Peyer's patch (tissue), 4 donors: Measurements from ENCODE around the gene ENPP3. TPM values are rescaled to one million over a fixed set of nuclear protein-coding genes. Genes with fewer than 3 reads are reported as not detected.
A peak's percentile ranks its signal among the peaks of the same experiment; 100 is the strongest.

Experiments
- DNase-seq, 3 donors: peaks; one replicate each; pipeline ENCODE4 v3.0.0-alpha.2; 2017 to 2019
- H3K27ac ChIP-seq, 4 donors: fragments of 200-600 bp; sonication (generic); one replicate each; pipeline ENCODE4 v1.5.1; 2016 to 2019
- H3K27me3 ChIP-seq, 2 donors: fragments of 200-600 bp; sonication (generic); one replicate each; pipeline ENCODE4 v1.5.1; 2019
- H3K36me3 ChIP-seq, 3 donors: fragments of 200-600 bp; sonication (generic); one replicate each; pipeline ENCODE4 v1.5.1; 2016 to 2019
- H3K4me1 ChIP-seq, 4 donors: fragments of 200-600 bp; sonication (generic); one replicate each; pipeline ENCODE4 v1.5.1; 2016 to 2019
- H3K4me3 ChIP-seq, 4 donors: fragments of 200-600 bp; sonication (generic); 1 replicate in 3 of 4; 2 replicates in 1 of 4; pipeline ENCODE4 v1.5.1; 2016 to 2019; ENCODE audit warnings: mild to moderate bottlenecking in 1 of 4
- H3K9me3 ChIP-seq, 4 donors: fragments of 200-600 bp; sonication (generic); one replicate each; pipeline ENCODE4 v1.5.1; 2016 to 2019; ENCODE audit warnings: mild to moderate bottlenecking in 1 of 4
- POLR2A ChIP-seq, 2 donors: fragments of 450-650 bp; IDR thresholded peaks; one replicate each; pipeline ENCODE4 v1.5.1; 2017; ENCODE audit warnings: antibody characterized with exemption in 2 of 2, mild to moderate bottlenecking in 2 of 2, moderate library complexity in 2 of 2
- total RNA-seq, 4 donors: library from RNA; depleted of rRNA; stranded (reverse); fragments of >200 nt; gene quantifications; one replicate each; pipeline ENCODE4 v1.1.0, GENCODE V29; 2016
- TF ChIP-seq, protein P1 (sequence below), 6 experiments: fragments of 450-650 bp in 4 of 6; fragments of 200-600 bp in 2 of 6; sonication (generic) in 1 of 6; IDR thresholded peaks; one replicate each; pipeline ENCODE4 v1.5.1; 2017 to 2019; ENCODE audit warnings: antibody characterized with exemption in 6 of 6, mild to moderate bottlenecking in 3 of 6, moderate library complexity in 1 of 6

The ENPP3 gene
- total RNA-seq, 4 donors from 2014 or later, result 4.1 to 27.2 (median 18.0) TPM

DNA sequence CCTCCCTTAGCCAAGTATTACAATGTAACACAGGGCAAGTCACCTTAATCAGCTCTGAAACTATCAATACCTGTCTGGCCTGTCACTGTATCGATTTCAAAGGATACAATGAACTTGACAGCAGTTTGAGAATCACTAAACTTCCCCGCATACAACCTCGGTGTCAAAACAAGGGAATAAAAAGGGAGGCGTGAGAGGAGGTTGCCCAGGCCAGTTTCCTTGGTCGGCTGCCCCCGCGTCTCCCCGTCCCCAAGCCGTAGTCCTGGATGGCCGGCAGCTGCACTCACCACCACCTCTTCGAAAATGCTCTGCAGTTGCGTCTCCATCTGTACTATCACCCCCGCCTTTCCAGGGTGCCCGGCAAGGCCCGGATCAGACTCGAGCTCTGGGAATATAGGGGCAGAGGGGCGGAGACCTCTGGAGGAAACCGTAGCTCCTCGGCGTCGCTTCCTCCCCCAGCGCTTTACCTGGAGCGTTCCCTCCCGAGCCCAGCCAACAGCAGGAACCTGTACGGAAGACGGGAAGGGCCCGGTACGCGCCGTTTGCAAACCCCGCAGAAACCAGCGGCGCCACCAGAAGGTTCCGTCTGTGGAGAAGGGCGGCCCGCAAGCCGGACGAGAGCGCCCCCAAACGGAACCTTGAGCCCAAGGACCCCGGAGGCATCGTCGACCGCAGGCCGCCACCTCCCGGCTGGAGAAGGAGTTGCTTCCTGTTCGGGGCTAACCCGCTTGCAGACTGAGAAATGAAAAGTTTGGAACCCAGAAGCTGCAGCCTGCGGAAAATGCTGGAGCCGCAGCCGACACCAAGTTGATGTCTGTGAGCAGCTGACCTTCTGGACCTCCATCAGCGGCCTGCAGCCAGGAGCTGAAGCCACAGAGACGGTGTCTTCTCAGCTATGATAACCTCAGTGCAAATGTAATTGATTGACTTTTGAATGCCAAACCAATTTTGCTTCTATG lies 9.1 kb upstream of the ENPP3 start, which contains the start of gene MED23:
MED23 (minus strand) TSS at position 519 of the 959 bp plus-strand sequence; CDS start at position 326, 193 bp downstream.
- peaks cover 0 to 22% (median 0%) of the 10 kb centered on the region in 3 donors for H3K36me3 ChIP-seq
- no peaks in the 10 kb centered on the region for H3K27me3 ChIP-seq
- peak within 1 kb of the TSS; percentile 60 to 75 (median 68) for H3K4me3 ChIP-seq
- H3K27ac ChIP-seq, result peak within 1 kb of the TSS; percentile 58 to 86 (median 75)
- peaks cover 0 to 8% (median 0%) of the 10 kb centered on the region in 4 donors for H3K4me1 ChIP-seq
- peak; percentile 89 to 98 (median 97) for DNase-seq
- peak; percentile 62 to 68 for TF ChIP-seq POLR2A (IDR thresholded peaks at IDR 0.05)
- TF ChIP-seq, protein P1, sequence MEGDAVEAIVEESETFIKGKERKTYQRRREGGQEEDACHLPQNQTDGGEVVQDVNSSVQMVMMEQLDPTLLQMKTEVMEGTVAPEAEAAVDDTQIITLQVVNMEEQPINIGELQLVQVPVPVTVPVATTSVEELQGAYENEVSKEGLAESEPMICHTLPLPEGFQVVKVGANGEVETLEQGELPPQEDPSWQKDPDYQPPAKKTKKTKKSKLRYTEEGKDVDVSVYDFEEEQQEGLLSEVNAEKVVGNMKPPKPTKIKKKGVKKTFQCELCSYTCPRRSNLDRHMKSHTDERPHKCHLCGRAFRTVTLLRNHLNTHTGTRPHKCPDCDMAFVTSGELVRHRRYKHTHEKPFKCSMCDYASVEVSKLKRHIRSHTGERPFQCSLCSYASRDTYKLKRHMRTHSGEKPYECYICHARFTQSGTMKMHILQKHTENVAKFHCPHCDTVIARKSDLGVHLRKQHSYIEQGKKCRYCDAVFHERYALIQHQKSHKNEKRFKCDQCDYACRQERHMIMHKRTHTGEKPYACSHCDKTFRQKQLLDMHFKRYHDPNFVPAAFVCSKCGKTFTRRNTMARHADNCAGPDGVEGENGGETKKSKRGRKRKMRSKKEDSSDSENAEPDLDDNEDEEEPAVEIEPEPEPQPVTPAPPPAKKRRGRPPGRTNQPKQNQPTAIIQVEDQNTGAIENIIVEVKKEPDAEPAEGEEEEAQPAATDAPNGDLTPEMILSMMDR (IDR thresholded peaks at IDR 0.05), result peak; percentile 78 to 96 (median 92)
- H3K9me3 ChIP-seq, result no peaks in the 10 kb centered on the region

DNA sequence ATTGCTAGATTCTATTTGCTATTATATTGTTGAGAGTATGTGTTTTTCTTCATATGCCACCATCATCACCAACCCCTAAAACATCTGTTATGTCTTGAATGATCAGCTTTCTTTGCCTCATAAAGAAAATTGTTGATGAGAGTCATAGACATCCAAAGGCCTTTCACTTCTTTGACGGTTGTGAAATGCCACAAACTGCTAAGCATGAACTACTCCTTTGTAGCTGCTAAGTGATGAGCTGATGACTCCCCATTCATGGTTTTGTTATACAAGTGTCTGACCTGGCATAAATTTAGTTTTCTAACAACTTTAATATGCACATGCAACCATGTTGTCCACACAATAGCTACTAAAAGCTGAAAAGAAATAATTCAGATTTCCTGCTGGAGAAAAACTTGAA lies 8.4 kb upstream of the ENPP3 start:
- Histone ChIP-seq H3K4me3 (peak overlapping the region; percentile 60 to 75 (median 68)), H3K36me3 (peaks cover 0 to 14% (median 0%) of the 10 kb centered on the region in 3 donors), H3K9me3 (no peaks in the 10 kb centered on the region), H3K4me1 (peaks cover 0 to 8% (median 0%) of the 10 kb centered on the region in 4 donors), H3K27ac (peak overlapping the region in 2 of 4 donors; percentile 78 to 86), H3K27me3 (no peaks in the 10 kb centered on the region)
- DNase-seq, result no peak
- TF ChIP-seq, protein P1 (IDR thresholded peaks at IDR 0.05), result no peak
- no peak for TF ChIP-seq POLR2A (IDR thresholded peaks at IDR 0.05)

DNA sequence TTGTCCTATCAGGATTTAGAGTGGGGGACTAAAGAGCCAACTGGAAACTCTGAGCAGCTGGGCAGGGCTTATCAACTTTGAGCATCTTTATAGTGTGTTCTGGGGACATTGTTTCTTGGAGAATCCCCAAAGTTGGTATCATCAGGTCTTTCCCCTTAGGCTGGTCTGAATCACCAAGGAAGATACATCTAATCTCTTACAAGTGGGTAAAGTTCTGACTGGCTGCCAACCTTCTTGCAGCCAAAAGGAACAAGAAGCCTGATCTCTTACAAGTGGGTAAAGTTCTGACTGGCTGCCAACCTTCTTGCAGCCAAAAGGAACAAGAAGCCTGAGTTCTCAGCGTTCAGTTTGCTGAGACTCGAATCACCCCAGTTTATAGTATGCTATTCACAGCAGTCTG lies 7.5 kb upstream of the ENPP3 start:
- Histone ChIP-seq H3K36me3 (peaks cover 0 to 5% (median 0%) of the 10 kb centered on the region in 3 donors), H3K4me1 (peaks cover 0 to 8% (median 0%) of the 10 kb centered on the region in 4 donors), H3K27ac (no peak overlapping the region), H3K27me3 (no peaks in the 10 kb centered on the region), H3K4me3 (no peak overlapping the region), H3K9me3 (no peaks in the 10 kb centered on the region)
- TF ChIP-seq, protein P1 (IDR thresholded peaks at IDR 0.05), result no peak
- TF ChIP-seq POLR2A (IDR thresholded peaks at IDR 0.05), result no peak
- DNase-seq, result no peak

DNA sequence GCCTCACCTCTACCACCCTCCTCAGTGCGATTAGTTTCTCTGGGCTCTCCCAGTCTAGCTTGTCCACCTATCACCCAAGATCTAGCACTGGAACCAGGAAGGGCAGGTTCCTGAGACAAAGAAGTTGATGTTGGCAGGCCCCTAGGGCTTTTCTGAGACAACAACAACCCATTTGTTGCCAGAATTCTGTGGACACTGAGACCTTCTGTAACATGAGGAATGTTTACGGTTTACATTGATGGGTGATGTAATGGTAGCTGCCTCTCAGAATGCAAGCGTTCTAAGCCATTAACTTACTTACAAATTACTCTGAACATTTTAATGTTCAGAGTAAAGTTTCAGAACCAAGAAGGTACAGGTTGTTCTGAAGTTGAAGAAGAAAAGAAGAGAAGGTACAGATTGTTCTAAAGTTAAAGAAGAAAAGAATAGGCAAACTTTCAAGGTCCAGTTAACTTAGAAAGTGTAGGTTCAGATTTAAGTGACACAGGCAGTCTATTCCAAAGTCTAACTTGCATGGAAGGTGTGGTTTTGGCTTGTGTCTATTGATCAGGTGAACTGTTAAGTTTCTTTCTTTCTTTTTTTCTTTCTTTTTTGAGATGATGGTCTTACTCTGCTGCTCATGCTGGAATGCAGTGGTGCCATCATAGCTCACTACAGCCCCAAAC lies 5.3 kb upstream of the ENPP3 start:
- TF ChIP-seq, protein P1 (IDR thresholded peaks at IDR 0.05), result no peak
- no peak for TF ChIP-seq POLR2A (IDR thresholded peaks at IDR 0.05)
- DNase-seq, result no peak

More for the DNA sequence above, 5.3 kb upstream of the ENPP3 start:
- H3K27me3 ChIP-seq, result no peaks in the 10 kb centered on the region
- no peak overlapping the region for H3K4me3 ChIP-seq
- H3K36me3 ChIP-seq, result no peaks in the 10 kb centered on the region
- no peak overlapping the region for H3K27ac ChIP-seq
- no peaks in the 10 kb centered on the region for H3K9me3 ChIP-seq
- H3K4me1 ChIP-seq, result peaks cover 0 to 3% (median 1%) of the 10 kb centered on the region in 4 donors
